Measurements from ENCODE around the gene FAM181A.

FAM181A gene

GRCh38 chr14:93926873-93927799 is at the start of gene FAM181A:
Gene FAM181A (plus strand): TSS chr14:93927344. CDS start chr14:93928286, 942 bp downstream.
- DNase-seq (ENCODE audit: low read depth in 1 of 2, low spot score in 1 of 2): no peak

GRCh38 chr14:93878212-93878611 is 48.9 kb upstream of the FAM181A start:
- no peak for DNase-seq (ENCODE audit: low read depth in 1 of 2, low spot score in 1 of 2)

GRCh38 chr14:93878871-93879270 is 48.3 kb upstream of the FAM181A start:
- no peak for DNase-seq (ENCODE audit: low read depth in 1 of 2, low spot score in 1 of 2)

- DNase-seq (ENCODE audit: low read depth in 1 of 2, low spot score in 1 of 2): no peak
Measured at GRCh38 chr14:93879362-93879983, 47.7 kb upstream of the FAM181A start.

GRCh38 chr14:93880021-93880820 is 46.9 kb upstream of the FAM181A start:
- no peak for DNase-seq (ENCODE audit: low read depth in 1 of 2, low spot score in 1 of 2)

- DNase-seq (ENCODE audit: low read depth in 1 of 2, low spot score in 1 of 2): no peak
Measured at GRCh38 chr14:93884950-93885349, 42.2 kb upstream of the FAM181A start.

- DNase-seq (ENCODE audit: low read depth in 1 of 2, low spot score in 1 of 2): no peak
Measured at GRCh38 chr14:93888995-93889394, 38.1 kb upstream of the FAM181A start.

- no peak for DNase-seq (ENCODE audit: low read depth in 1 of 2, low spot score in 1 of 2)
Measured at GRCh38 chr14:93889739-93890483, 37.2 kb upstream of the FAM181A start.

- no peak for DNase-seq (ENCODE audit: low read depth in 1 of 2, low spot score in 1 of 2)
Measured at GRCh38 chr14:93891756-93892504, 35.2 kb upstream of the FAM181A start.

- no peak for DNase-seq (ENCODE audit: low read depth in 1 of 2, low spot score in 1 of 2)
Measured at GRCh38 chr14:93892505-93892839, 34.7 kb upstream of the FAM181A start.

- peak; percentile 46 to 61 for DNase-seq (ENCODE audit: low read depth in 1 of 2, low spot score in 1 of 2)
Measured at GRCh38 chr14:93892923-93893558, 34.1 kb upstream of the FAM181A start.

- no peak for DNase-seq (ENCODE audit: low read depth in 1 of 2, low spot score in 1 of 2)
Measured at GRCh38 chr14:93893661-93894261, 33.4 kb upstream of the FAM181A start.

GRCh38 chr14:93895023-93895604 is 32.0 kb upstream of the FAM181A start:
- no peak for DNase-seq (ENCODE audit: low read depth in 1 of 2, low spot score in 1 of 2)

GRCh38 chr14:93897476-93897845 is 29.7 kb upstream of the FAM181A start:
- no peak for DNase-seq (ENCODE audit: low read depth in 1 of 2, low spot score in 1 of 2)

GRCh38 chr14:93898081-93898611 is 29.0 kb upstream of the FAM181A start:
- DNase-seq (ENCODE audit: low read depth in 1 of 2, low spot score in 1 of 2): no peak

GRCh38 chr14:93898731-93899130 is 28.4 kb upstream of the FAM181A start:
- DNase-seq (ENCODE audit: low read depth in 1 of 2, low spot score in 1 of 2): no peak

GRCh38 chr14:93901813-93902212 is 25.3 kb upstream of the FAM181A start:
- no peak for DNase-seq (ENCODE audit: low read depth in 1 of 2, low spot score in 1 of 2)

GRCh38 chr14:93902619-93903307 is 24.4 kb upstream of the FAM181A start:
- DNase-seq (ENCODE audit: low read depth in 1 of 2, low spot score in 1 of 2): no peak

Measured in activated CD4-positive, alpha-beta T cell treated with anti-CD3 and anti-CD28 coated beads, Interleukin-2, amount 50 U/mL, for 24 hours (primary cell).